Gastrocnemius medialis (tissue), 4 donors: ENCODE data around the gene ESYT2. TPM values are rescaled to one million over a fixed set of nuclear protein-coding genes. Genes with fewer than 3 reads are reported as not detected.

Experiments used
- ATAC-seq, 2 donors: fragments of 150-250 bp; one replicate each; pipeline ENCODE4 v1.9.1; 2016
- DNase-seq, 2 donors: peaks; one replicate each; pipeline ENCODE4 v3.0.0-alpha.2; 2019
- H3K27ac ChIP-seq, 4 donors: fragments of 200-600 bp; sonication (generic); 1 replicate in 1 of 4; 2 replicates in 3 of 4; pipeline ENCODE4 v1.5.1; 2016 to 2018; ENCODE audit warnings: mild to moderate bottlenecking in 2 of 4, moderate library complexity in 1 of 4
- H3K27me3 ChIP-seq, 3 donors: fragments of 200-600 bp; sonication (generic) in 2 of 3; 1 replicate in 1 of 3; 2 replicates in 2 of 3; pipeline versions ENCODE4 v1.5.1 to v1.6.0; 2016 to 2019; ENCODE audit warnings: mild to moderate bottlenecking in 1 of 3, moderate library complexity in 1 of 3
- H3K36me3 ChIP-seq, 2 donors: fragments of 200-600 bp; sonication (generic) in 1 of 2; one replicate each; pipeline ENCODE4 v1.5.1; 2017 to 2018
- H3K4me1 ChIP-seq, 2 donors: fragments of 200-600 bp; sonication (generic) in 1 of 2; one replicate each; pipeline ENCODE4 v1.5.1; 2016 to 2017; ENCODE audit warnings: mild to moderate bottlenecking in 2 of 2
- H3K4me3 ChIP-seq, 4 donors: fragments of 200-600 bp; sonication (generic) in 3 of 4; 1 replicate in 1 of 4; 2 replicates in 3 of 4; pipeline ENCODE4 v1.5.1; 2016 to 2019; ENCODE audit warnings: mild to moderate bottlenecking in 2 of 4
- H3K9me3 ChIP-seq, 3 donors: fragments of 200-600 bp; sonication (generic) in 2 of 3; 1 replicate in 1 of 3; 2 replicates in 2 of 3; pipeline ENCODE4 v1.5.1; 2016 to 2019
- CTCF ChIP-seq, 5 experiments: fragments of 450-650 bp in 3 of 5; fragments of 200-600 bp in 2 of 5; sonication (generic) in 2 of 5; IDR thresholded peaks in 4 of 5; conservative IDR thresholded peaks in 1 of 5; 1 replicate in 4 of 5; 2 replicates in 1 of 5; pipeline ENCODE4 v1.5.1; 2016 to 2019; ENCODE audit warnings: antibody characterized with exemption in 5 of 5, mild to moderate bottlenecking in 3 of 5, moderate library complexity in 3 of 5
- POLR2A ChIP-seq, 2 donors: fragments of 450-650 bp; IDR thresholded peaks; one replicate each; pipeline ENCODE4 v1.6.1; 2017; ENCODE audit warnings: antibody characterized with exemption in 2 of 2, mild to moderate bottlenecking in 2 of 2, moderate library complexity in 2 of 2
- in situ Hi-C, 4 donors: fragments of 200-750 bp; cut with MboI; loops; one replicate each; pipeline versions ENCODE4 v1.15.0 to v1.8.0; 2017; ENCODE audit warnings: low sequenced_read_pairs in 4 of 4
- intact Hi-C: fragments of 100-400 bp; cut with DNase I; formaldehyde crosslinking; loops from one replicate; pipeline ENCODE4 v1.15.1; 2023; ENCODE audit warnings: low total_unique reads
- total RNA-seq, 4 donors: library from RNA; depleted of rRNA; stranded (reverse); fragments of >200 nt; gene quantifications; one replicate each; pipeline versions ENCODE4 v1.1.0 to v1.2.3, GENCODE V29; 2016

ESYT2 gene
- total RNA-seq, 4 donors from 2014 or later = 67.5 to 106 (median 74.7) TPM

GRCh38 chr7:158730383-158731346 is 98.6 kb downstream of the ESYT2 start:
- intact Hi-C loops (no loop called here), in situ Hi-C loops (no loop called here)
- DNase-seq (no peak), ATAC-seq (no peak)
- Histone ChIP-seq H3K27ac (no peak overlapping the region), H3K36me3 (peaks cover 0 to 52% of the 10 kb centered on the region in 2 donors), H3K9me3 (no peaks in the 10 kb centered on the region), H3K27me3 (no peaks in the 10 kb centered on the region), H3K4me3 (no peak overlapping the region), H3K4me1 (no peaks in the 10 kb centered on the region)
- no peak for TF ChIP-seq CTCF (IDR thresholded peaks at IDR 0.05 in 4 of 5, conservative IDR thresholded peaks at IDR 0.05 in 1 of 5)
- no peak for TF ChIP-seq POLR2A (IDR thresholded peaks at IDR 0.05)

GRCh38 chr7:158729646-158730382 is 99.5 kb downstream of the ESYT2 start:
- intact Hi-C loops (no loop called here), in situ Hi-C loops (no loop called here)
- Histone ChIP-seq H3K27me3 (no peaks in the 10 kb centered on the region), H3K27ac (no peak overlapping the region), H3K4me1 (no peaks in the 10 kb centered on the region), H3K36me3 (peaks cover 0 to 44% of the 10 kb centered on the region in 2 donors), H3K9me3 (no peaks in the 10 kb centered on the region), H3K4me3 (no peak overlapping the region)
- DNase-seq (no peak), ATAC-seq (no peak)
- no peak for TF ChIP-seq POLR2A (IDR thresholded peaks at IDR 0.05)
- TF ChIP-seq CTCF (IDR thresholded peaks at IDR 0.05 in 4 of 5, conservative IDR thresholded peaks at IDR 0.05 in 1 of 5) = no peak

GRCh38 chr7:158728911-158729645 is 100.2 kb downstream of the ESYT2 start:
- Histone ChIP-seq H3K27me3 (no peaks in the 10 kb centered on the region), H3K4me1 (no peaks in the 10 kb centered on the region), H3K4me3 (no peak overlapping the region), H3K36me3 (peaks cover 0 to 36% of the 10 kb centered on the region in 2 donors), H3K9me3 (no peaks in the 10 kb centered on the region), H3K27ac (no peak overlapping the region)
- TF ChIP-seq CTCF (IDR thresholded peaks at IDR 0.05 in 4 of 5, conservative IDR thresholded peaks at IDR 0.05 in 1 of 5) (no peak), POLR2A (IDR thresholded peaks at IDR 0.05) (no peak)
- ATAC-seq (no peak), DNase-seq (no peak)
- in situ Hi-C loops (no loop called here), intact Hi-C loops (no loop called here)

- DNase-seq = no peak
- intact Hi-C loops (no loop called here), in situ Hi-C loops (no loop called here)
- no peak for ATAC-seq
- Histone ChIP-seq H3K4me1 (no peaks in the 10 kb centered on the region), H3K9me3 (no peaks in the 10 kb centered on the region), H3K27ac (no peak overlapping the region), H3K27me3 (no peaks in the 10 kb centered on the region), H3K36me3 (peaks cover 0 to 22% of the 10 kb centered on the region in 2 donors), H3K4me3 (no peak overlapping the region)
- no peak for TF ChIP-seq CTCF (IDR thresholded peaks at IDR 0.05 in 4 of 5, conservative IDR thresholded peaks at IDR 0.05 in 1 of 5)
- no peak for TF ChIP-seq POLR2A (IDR thresholded peaks at IDR 0.05)
Measured at GRCh38 chr7:158727690-158728089, 101.6 kb downstream of the ESYT2 start.
